ENCODE measurements around the gene PTPN18. TPM values are rescaled to one million over a fixed set of nuclear protein-coding genes. Genes with fewer than 3 reads are reported as not detected.

PTPN18 gene
- total RNA-seq, 2 donors from 2014 or later: 61.7 to 156 TPM

GRCh38 chr2:130314377-130314776, 41.5 kb upstream of the PTPN18 start:
- Histone ChIP-seq H3K4me1 (no peaks in the 10 kb centered on the region), H3K9me3 (no peaks in the 10 kb centered on the region), H3K36me3 (replicated peaks in 1 of 2; ENCODE audit: insufficient read depth in 1 of 2, low read depth in 2 of 2) (no peaks in the 10 kb centered on the region), H3K27me3 (no peaks in the 10 kb centered on the region), H3K4me3 (no peak overlapping the region), H3K27ac (no peak overlapping the region)
- WGBS, 2 donors: 93% methylated on average over 2 of the region's 3 CpGs; no CpG with 5 or more reads in 1 of the 2 donors
- DNase-seq (no peak), ATAC-seq (no peak)
- TF ChIP-seq POLR2A (IDR thresholded peaks at IDR 0.05): no peak
- no peak for TF ChIP-seq CTCF (IDR thresholded peaks at IDR 0.05)
- intact Hi-C loops (cut with DNase I): no loop called here

GRCh38 chr2:130316596-130316995, 39.3 kb upstream of the PTPN18 start:
- TF ChIP-seq POLR2A (IDR thresholded peaks at IDR 0.05) (no peak), CTCF (IDR thresholded peaks at IDR 0.05) (no peak)
- no peak for ATAC-seq
- Histone ChIP-seq H3K4me3 (no peak overlapping the region), H3K27ac (no peak overlapping the region), H3K4me1 (no peaks in the 10 kb centered on the region), H3K9me3 (no peaks in the 10 kb centered on the region), H3K27me3 (no peaks in the 10 kb centered on the region), H3K36me3 (replicated peaks in 1 of 2; ENCODE audit: insufficient read depth in 1 of 2, low read depth in 2 of 2) (no peaks in the 10 kb centered on the region)
- intact Hi-C loops (cut with DNase I): no loop called here
- WGBS, 2 donors: 0 to 5% methylated on average over 1 of the region's 1 CpG
- DNase-seq: no peak

GRCh38 chr2:130318906-130319305, 37.0 kb upstream of the PTPN18 start:
- ATAC-seq: no peak
- intact Hi-C loops (cut with DNase I): no loop called here
- WGBS, 2 donors: 77 to 82% methylated on average over 5 to 7 of the region's 7 CpGs

GRCh38 chr2:130319536-130319935, 36.3 kb upstream of the PTPN18 start:
- WGBS, 2 donors: 71 to 86% methylated on average over 3 of the region's 3 CpGs
- ATAC-seq: no peak
- intact Hi-C loops (cut with DNase I): no loop called here
- Histone ChIP-seq H3K4me3 (no peak overlapping the region), H3K27me3 (no peaks in the 10 kb centered on the region), H3K27ac (no peak overlapping the region), H3K36me3 (replicated peaks in 1 of 2; ENCODE audit: insufficient read depth in 1 of 2, low read depth in 2 of 2) (no peaks in the 10 kb centered on the region), H3K4me1 (no peaks in the 10 kb centered on the region), H3K9me3 (no peaks in the 10 kb centered on the region)
- TF ChIP-seq CTCF (IDR thresholded peaks at IDR 0.05) (no peak), POLR2A (IDR thresholded peaks at IDR 0.05) (no peak)
- DNase-seq: no peak

More at GRCh38 chr2:130318906-130319305, 37.0 kb upstream of the PTPN18 start:
- no peak for DNase-seq
- no peak overlapping the region for H3K4me3 ChIP-seq
- no peaks in the 10 kb centered on the region for H3K9me3 ChIP-seq
- no peak overlapping the region for H3K27ac ChIP-seq
- no peaks in the 10 kb centered on the region for H3K4me1 ChIP-seq
- H3K36me3 ChIP-seq (replicated peaks in 1 of 2; ENCODE audit: insufficient read depth in 1 of 2, low read depth in 2 of 2): no peaks in the 10 kb centered on the region
- no peaks in the 10 kb centered on the region for H3K27me3 ChIP-seq
- TF ChIP-seq CTCF (IDR thresholded peaks at IDR 0.05) (no peak), POLR2A (IDR thresholded peaks at IDR 0.05) (no peak)

- no peak for TF ChIP-seq POLR2A (IDR thresholded peaks at IDR 0.05)
- TF ChIP-seq CTCF (IDR thresholded peaks at IDR 0.05): no peak
Measured at GRCh38 chr2:130327703-130328527, 27.9 kb upstream of the PTPN18 start.

More at GRCh38 chr2:130327703-130328527, 27.9 kb upstream of the PTPN18 start:
- 45 to 58% methylated on average over 20 to 38 of the region's 43 CpGs for WGBS, 2 donors
- intact Hi-C loops (cut with DNase I): no loop called here
- no peaks in the 10 kb centered on the region for H3K36me3 ChIP-seq (replicated peaks in 1 of 2; ENCODE audit: insufficient read depth in 1 of 2, low read depth in 2 of 2)
- no peak for DNase-seq
- H3K4me1 ChIP-seq: peaks cover 9% of the 10 kb centered on the region
- H3K27me3 ChIP-seq: no peaks in the 10 kb centered on the region
- no peak overlapping the region for H3K27ac ChIP-seq
- H3K9me3 ChIP-seq: no peaks in the 10 kb centered on the region
- no peak for ATAC-seq
- no peak overlapping the region for H3K4me3 ChIP-seq
